ES-I3 (cell line): ENCODE results near the gene MEOX1.

ENCODE experiments used
- H3K36me3 ChIP-seq: 2 replicates; pipeline ENCODE4 v1.6.1; 2013; ENCODE audit warnings: mild to moderate bottlenecking, low read length, control low read depth, moderate library complexity; ENCODE audit not compliant: insufficient read depth
- H3K4me1 ChIP-seq: 2 replicates; pipeline ENCODE4 v1.6.1; 2013; ENCODE audit warnings: mild to moderate bottlenecking, control low read depth, low read length; ENCODE audit not compliant: insufficient read depth
- H3K9ac ChIP-seq: 2 replicates; pipeline ENCODE4 v1.6.1; 2013; ENCODE audit warnings: low read depth, mild to moderate bottlenecking, low read length, moderate library complexity
- H3K9me3 ChIP-seq: 2 replicates; pipeline ENCODE4 v1.6.1; 2013; ENCODE audit warnings: mild to moderate bottlenecking, low read length, moderate library complexity; ENCODE audit not compliant: control insufficient read depth, insufficient read depth

The MEOX1 gene

DNA sequence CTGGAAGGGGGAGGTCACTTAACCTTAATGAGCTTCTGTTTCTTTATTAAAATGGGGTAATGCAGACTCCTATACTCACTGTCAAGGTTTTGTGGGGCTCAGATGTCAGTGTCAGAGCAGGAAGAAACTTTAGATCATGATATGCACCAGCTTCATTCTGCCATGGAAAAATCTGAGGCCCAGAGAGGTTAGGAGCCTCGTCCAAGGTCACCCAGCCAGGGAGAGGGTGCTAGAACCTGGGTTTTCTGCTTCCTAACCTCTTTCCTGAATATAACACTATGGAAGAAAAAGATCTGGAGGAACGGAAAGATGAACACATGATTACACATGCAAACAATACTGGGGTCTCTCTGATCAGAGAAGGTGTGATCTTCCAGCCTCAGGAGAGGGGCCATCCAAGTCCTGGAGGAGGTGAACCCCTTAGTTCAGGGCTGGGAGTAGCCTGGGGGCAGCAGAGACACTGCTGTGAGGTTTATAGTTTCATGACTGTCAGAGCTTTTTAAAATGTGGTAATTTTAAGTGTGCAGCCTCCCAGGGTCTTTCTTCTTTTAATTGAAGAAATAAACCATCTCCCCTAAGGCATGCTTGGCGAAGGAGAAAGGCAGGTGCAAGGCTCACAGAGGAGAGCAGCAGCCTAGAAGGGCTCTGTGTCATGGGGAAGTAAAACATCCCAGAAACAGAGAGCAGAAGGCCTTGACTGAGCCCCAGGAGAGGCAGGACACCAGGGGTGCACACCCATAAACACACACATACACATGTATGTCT, 10.2 kb upstream of the MEOX1 start:
- no peaks in the 10 kb centered on the region for H3K36me3 ChIP-seq
- H3K4me1 ChIP-seq: peaks cover 41% of the 10 kb centered on the region
- H3K9ac ChIP-seq: no peak overlapping the region
- H3K9me3 ChIP-seq: no peaks in the 10 kb centered on the region

DNA sequence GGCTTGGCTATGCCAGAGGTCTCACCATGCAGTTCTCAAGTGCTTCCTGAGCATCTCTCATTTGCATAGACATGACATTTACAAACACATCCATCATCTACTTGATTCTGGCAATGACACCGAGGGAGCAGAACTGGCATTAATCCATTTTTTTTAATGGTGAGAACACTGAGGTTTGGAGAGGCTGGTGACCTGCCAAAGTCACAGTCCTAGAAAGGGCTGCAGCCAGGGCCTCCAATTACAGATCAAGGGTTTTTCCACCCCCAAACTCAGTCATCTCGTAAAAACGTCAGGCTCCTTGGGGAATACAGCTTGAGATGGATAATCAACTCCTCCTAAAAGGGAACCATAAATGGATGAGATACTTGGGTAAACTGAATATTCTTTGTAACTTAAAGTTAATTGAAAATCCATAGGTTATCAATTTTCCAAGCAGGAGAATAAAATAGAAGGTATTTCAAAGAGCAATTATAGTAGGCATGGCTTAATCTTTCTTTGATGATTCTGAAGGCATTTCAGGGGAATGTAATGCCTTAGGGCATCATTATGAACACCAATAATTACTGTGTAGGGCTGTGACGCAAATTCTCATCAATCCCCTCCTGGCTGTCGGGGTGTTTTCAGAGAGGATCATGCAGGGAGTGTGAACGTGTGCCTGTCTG, 9.4 kb upstream of the MEOX1 start:
- Histone ChIP-seq H3K9ac (no peak overlapping the region), H3K36me3 (no peaks in the 10 kb centered on the region), H3K9me3 (no peaks in the 10 kb centered on the region), H3K4me1 (peaks cover 33% of the 10 kb centered on the region)

DNA sequence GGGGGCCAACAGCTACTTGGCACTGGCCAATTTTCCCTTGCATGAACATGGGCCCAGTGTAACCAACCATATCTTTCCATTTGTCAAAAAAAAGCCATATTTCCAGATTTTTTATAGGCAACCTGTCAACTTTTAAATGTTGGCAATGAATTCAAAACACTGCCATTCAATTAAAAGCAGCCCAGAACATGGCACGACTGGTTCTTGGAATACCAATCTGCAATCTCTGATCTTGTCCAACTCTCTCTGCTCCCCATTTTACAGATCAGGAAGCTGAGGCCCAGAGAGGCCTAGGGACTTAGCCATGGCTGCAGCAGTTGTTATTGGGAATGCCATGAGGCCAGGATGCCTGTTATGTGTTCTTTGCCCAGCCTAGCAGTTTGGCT, 8.9 kb upstream of the MEOX1 start:
- H3K36me3 ChIP-seq: no peaks in the 10 kb centered on the region
- no peaks in the 10 kb centered on the region for H3K9me3 ChIP-seq
- peaks cover 32% of the 10 kb centered on the region for H3K4me1 ChIP-seq
- H3K9ac ChIP-seq: no peak overlapping the region

GRCh38 chr17:43669971-43670644, 8.4 kb upstream of the MEOX1 start:
- Histone ChIP-seq H3K9ac (no peak overlapping the region; the same call in 1 of the 2 replicates), H3K4me1 (peaks cover 30% of the 10 kb centered on the region), H3K36me3 (no peaks in the 10 kb centered on the region), H3K9me3 (no peaks in the 10 kb centered on the region)

GRCh38 chr17:43667947-43668348, 6.2 kb upstream of the MEOX1 start:
- no peak overlapping the region for H3K9ac ChIP-seq
- H3K9me3 ChIP-seq: no peaks in the 10 kb centered on the region
- no peaks in the 10 kb centered on the region for H3K36me3 ChIP-seq
- H3K4me1 ChIP-seq: peaks cover 33% of the 10 kb centered on the region

DNA sequence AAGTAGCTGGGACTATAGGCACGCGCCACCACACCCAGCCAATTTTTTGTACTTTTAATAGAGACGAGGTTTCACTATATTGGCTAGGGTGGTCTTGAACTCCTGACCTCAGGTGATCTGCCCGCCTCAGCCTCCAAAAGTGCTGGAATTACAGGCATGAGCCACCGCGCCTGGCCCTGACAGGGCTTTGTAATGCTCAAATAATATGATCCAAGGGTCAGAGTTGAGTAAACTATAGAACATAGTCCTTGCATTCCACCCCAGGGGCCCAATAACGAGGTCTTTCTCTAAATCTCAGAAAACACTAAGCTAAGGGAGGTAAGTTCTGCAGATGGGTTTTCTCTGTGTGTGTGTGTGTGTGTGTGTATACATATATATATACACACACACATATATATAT, 5.8 kb upstream of the MEOX1 start:
- H3K4me1 ChIP-seq: peaks cover 36% of the 10 kb centered on the region
- no peaks in the 10 kb centered on the region for H3K36me3 ChIP-seq
- H3K9me3 ChIP-seq: no peaks in the 10 kb centered on the region
- no peak overlapping the region for H3K9ac ChIP-seq

DNA sequence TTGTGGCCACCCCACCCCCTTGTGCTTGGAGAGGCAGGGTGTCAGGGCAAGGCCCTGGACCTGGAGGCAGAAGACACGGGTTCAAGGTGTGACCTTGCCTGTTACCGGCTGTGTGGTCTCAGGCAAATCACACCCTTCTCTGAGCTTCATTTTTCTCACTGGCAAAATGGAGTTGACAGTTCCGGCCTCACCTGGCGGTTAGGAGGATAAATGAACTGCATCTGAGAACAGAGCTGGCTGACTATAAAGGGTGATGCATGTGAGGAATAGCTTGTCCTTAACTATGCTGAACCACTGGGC, 4.2 kb upstream of the MEOX1 start:
- H3K9ac ChIP-seq: no peak overlapping the region
- peaks cover 40% of the 10 kb centered on the region for H3K4me1 ChIP-seq
- no peaks in the 10 kb centered on the region for H3K36me3 ChIP-seq
- H3K9me3 ChIP-seq: no peaks in the 10 kb centered on the region

DNA sequence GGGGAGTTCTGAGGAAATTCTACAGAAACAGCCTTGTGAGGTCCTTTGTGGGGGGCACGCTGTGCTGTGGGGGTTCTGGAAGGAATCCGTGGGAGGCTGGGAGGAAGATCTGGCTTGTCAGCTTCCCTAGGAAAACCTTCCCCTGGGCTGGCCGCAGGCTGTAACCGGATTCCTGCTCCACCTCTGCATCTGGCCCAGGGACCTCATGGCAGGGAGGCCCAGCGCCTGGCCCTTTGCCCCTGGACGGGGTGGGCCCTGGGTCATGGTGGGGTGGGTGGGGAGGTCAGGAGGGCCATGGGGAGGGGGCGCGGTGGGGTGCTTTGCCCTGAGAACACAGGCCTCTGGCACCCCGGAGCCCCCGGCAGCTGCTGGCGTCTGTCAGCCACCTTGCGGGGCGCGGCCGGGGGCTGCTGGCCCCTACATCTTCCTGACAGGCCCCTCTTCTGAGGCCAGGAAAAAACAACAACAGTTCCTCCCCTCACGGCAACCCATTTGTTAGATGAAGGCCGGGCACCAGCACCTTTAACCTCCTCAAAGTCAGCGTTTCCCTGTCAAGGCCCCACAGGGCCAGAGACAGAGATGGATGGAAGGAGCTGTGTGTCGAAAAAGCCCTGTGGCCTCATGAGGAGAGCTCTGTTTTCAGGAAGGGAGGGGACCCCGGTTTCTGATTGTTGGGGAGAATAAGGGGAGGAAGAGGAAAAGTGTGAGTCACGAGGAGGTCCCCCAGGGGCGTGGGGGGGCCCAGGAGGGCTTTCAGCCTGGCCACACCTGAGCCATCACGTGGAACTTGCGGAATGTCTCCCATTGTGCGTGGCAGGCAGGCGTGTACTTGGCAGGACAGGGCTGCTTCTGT, 3.6 kb upstream of the MEOX1 start:
- Histone ChIP-seq H3K9me3 (no peaks in the 10 kb centered on the region), H3K9ac (no peak overlapping the region), H3K4me1 (peaks cover 34% of the 10 kb centered on the region), H3K36me3 (no peaks in the 10 kb centered on the region)

DNA sequence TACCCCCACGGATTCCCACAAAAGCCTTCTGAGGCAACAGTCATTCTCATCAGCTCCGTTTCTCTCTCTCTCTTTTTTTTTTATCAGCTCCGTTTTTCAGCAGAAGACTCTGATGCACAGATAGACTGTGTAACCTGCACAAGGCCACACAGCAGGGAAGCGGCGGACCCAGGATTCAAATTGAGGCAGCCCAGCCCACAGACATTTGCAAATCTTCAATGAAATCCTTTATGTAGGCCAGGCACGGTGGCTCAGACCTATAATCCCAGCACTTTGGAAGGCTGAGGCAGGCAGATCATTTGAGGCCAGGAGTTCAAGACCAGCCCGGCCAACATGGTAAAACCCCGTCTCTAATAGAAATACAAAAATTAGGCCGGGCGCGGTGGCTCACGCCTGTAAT, 2.4 kb upstream of the MEOX1 start:
- peaks cover 27% of the 10 kb centered on the region for H3K4me1 ChIP-seq
- no peak overlapping the region for H3K9ac ChIP-seq
- H3K36me3 ChIP-seq: no peaks in the 10 kb centered on the region
- no peaks in the 10 kb centered on the region for H3K9me3 ChIP-seq

DNA sequence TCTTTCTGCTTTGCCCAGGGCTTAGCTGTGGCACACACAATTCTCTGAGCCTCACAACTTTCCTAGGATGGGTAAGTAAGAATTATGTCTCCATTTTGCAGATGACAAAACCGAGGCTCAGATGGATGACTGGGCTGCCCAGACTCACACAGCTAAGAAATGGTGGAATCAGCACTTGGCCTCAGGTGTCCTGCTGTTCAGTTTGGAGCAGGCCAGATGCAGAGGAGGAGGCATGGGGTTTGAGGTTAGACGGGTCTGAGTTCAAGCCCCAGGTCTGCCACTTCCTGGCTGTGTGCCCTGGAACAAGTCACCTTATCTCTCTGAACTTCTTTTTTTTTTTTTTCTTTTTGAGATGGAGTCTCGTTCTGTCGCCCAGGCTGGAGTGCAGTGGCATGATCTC, 1.7 kb upstream of the MEOX1 start:
- Histone ChIP-seq H3K9ac (no peak overlapping the region), H3K4me1 (peaks cover 34% of the 10 kb centered on the region)

DNA sequence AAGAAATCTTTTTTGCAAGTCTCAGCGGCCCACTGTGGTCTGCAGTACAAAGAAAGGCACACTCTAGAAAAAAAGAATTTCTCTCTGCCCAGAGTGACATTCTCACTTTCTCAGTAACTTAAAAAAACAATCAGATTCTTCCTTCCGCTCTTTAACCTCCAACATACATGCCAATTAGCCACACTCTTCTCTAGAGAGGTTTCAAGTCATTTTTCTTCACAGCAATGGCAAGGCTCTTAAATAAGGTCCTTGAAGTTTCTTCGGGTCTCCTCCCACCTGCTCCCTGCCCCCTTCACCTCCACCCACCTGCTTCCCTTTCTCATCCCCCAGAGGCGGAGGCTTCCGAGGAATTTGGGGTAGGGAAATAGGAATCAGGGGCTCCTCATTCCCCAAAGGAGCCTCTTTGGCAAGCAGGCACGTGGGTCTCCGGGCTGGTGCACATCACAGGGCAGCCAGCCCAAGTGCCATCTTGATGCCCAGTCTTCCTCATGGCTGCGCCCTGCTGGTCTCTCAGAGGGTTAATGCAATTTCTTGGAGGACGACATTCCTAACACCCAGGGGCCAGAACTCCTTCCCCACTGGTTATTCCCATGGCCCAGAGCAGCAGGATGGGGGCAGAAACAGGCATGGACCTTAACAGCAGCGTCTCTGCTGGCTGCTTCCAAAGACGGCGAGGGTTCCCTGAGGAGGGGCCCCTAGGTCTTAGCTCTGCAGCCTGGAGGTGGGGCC, 855 bp upstream of the MEOX1 start:
- no peak overlapping the region for H3K9ac ChIP-seq
- H3K36me3 ChIP-seq: no peaks in the 10 kb centered on the region
- H3K9me3 ChIP-seq: no peaks in the 10 kb centered on the region
- peaks cover 30% of the 10 kb centered on the region for H3K4me1 ChIP-seq

More for the DNA sequence above, 1.7 kb upstream of the MEOX1 start:
- Histone ChIP-seq H3K36me3 (no peaks in the 10 kb centered on the region), H3K9me3 (no peaks in the 10 kb centered on the region)

- H3K9me3 ChIP-seq: no peaks in the 10 kb centered on the region
- H3K9ac ChIP-seq: no peak overlapping the region
- no peaks in the 10 kb centered on the region for H3K36me3 ChIP-seq
- H3K4me1 ChIP-seq: peaks cover 36% of the 10 kb centered on the region
Observed at GRCh38 chr17:43660816-43661493, 767 bp downstream of the MEOX1 start.

DNA sequence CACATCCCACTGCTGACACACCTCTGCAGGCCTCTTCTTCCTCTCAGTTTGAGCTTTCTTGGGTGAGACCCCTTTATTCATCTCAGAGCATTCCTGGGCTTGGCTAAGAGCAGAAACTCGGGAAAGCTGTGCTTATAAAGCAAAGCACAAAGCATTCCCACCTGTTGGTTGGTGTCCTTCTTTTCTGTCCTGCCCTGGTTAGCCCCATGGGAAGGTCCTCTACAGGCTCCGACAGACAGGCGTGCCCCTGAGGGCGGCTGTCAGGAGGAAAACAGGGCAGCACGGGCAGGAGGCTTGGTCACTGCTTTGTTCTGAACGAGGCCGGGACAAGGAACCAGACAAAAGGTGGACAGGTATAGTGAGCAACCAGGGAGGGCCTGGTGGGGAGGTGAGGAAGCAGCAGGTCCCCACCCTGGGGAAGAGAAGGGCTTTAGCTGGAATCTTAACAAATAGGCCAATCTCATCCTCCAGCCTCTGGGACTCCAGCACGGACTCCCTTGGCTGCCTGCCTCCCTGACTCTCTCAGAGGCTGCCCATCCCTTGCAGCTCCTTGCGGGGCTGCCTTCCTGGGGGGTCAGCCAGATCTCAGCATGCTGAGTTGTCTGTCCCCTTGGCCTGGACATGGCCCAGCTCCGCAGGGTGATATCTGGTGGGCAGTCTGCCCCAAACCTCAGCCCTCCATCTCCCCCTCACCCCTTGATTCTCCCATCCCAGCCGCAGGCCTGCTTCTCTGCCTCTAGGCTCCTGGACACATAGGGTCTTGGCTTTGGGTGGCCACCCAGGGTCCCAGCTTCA, 1.7 kb downstream of the MEOX1 start:
- H3K9me3 ChIP-seq: no peaks in the 10 kb centered on the region
- no peak overlapping the region for H3K9ac ChIP-seq
- H3K36me3 ChIP-seq: no peaks in the 10 kb centered on the region
- peaks cover 37% of the 10 kb centered on the region for H3K4me1 ChIP-seq
